Heart left ventricle (tissue), 13 donors: ENCODE measurements around the gene RDH11.

Source experiments
- CTCF ChIP-seq, 12 donors: fragments of 200-600 bp; sonication (generic) in 4 of 12; IDR thresholded peaks; one replicate each; pipeline versions ENCODE4 v1.5.0 to v1.8.0; 2018 to 2022; ENCODE audit warnings: antibody characterized with exemption in 12 of 12, mild to moderate bottlenecking in 5 of 12
- POLR2A ChIP-seq, 2 donors: fragments of 450-650 bp; IDR thresholded peaks; one replicate each; pipeline ENCODE4 v1.6.1; 2017; ENCODE audit warnings: antibody characterized with exemption in 2 of 2, mild to moderate bottlenecking in 2 of 2, moderate library complexity in 2 of 2
- donor health status: ischemic (EF 13 %, LVEDD 7.1; RV severe dilation, severe dysfunction).
- donor health status: DM: no; HTN: yes; CAD: no.
- donor health status: DM: no; HTN: no; CAD: no.
- donor health status: ischemic (EF 25% LVEDD 6.9; RV normal size, moderate dysfunction).
- donor health status: ischemic (EF 25% LVEDD 5.7; RV mildly dilated, moderate dysfunction).
- donor health status: ischemic (EF 35%, LVEDD 5.7; RV mildly dilated, moderate dysfunction).
- donor health status: nonischemic (EF 11% LVEDD 7.7; RV severe dilation, severe dysfunction).
- donor health status: DM: yes; HTN: yes; CAD: no.
- donor health status: PGD.
- donor health status: ischemic (EF 29% LVEDD 5.4; RV normal size, mild dysfunction).
- donor health status: nonischemic (EF 23%, LVEDD 6.1; RV moderate dilation, normal function).

- TF ChIP-seq CTCF (IDR thresholded peaks at IDR 0.05) (no peak), POLR2A (IDR thresholded peaks at IDR 0.05) (no peak)
Observed at GRCh38 chr14:67719866-67720265, 24.3 kb upstream of the RDH11 start.
